ENCODE results near the gene ERBIN. TPM values are rescaled to one million over a fixed set of nuclear protein-coding genes. Genes with fewer than 3 reads are reported as not detected.

ERBIN gene
- total and polyA plus RNA-seq, 7 donors: 31.9 to 101 (median 64.9) TPM

DNA sequence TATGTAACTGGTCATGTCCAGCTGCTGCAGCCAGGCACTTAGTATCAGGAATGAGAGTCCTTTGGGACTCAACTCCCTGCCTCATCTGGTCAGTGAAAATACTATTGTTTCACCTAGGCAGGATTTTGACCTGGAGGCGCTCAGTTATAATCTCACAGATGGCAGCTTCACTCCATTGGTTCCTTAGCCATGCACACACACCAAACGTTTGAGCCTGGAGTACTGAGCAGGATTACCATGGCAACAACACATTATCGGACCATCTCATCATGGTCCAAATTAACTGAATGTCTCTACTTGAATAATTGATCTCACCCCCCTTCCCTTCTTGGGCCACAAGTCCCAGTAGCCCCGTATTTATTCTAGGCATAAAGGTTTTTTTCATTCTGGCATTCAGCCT lies 202.8 kb downstream of the ERBIN start:
- no peak for DNase-seq
- Histone ChIP-seq H3K36me3 (no peaks in the 10 kb centered on the region), H3K4me3 (no peak overlapping the region), H3K4me1 (no peaks in the 10 kb centered on the region), H3K9me3 (no peaks in the 10 kb centered on the region), H3K27ac (no peak overlapping the region), H3K27me3 (no peaks in the 10 kb centered on the region)
- intact Hi-C loops (cut with DNase I): no loop called here
- WGBS, 2 donors: 77 to 84% methylated on average over 4 of the region's 4 CpGs
- TF ChIP-seq POLR2AphosphoS5 (IDR thresholded peaks at IDR 0.05): no peak
- TF ChIP-seq POLR2A (IDR thresholded peaks at IDR 0.05): no peak
- no peak for TF ChIP-seq EP300 (IDR thresholded peaks at IDR 0.05)
- TF ChIP-seq, protein P1, sequence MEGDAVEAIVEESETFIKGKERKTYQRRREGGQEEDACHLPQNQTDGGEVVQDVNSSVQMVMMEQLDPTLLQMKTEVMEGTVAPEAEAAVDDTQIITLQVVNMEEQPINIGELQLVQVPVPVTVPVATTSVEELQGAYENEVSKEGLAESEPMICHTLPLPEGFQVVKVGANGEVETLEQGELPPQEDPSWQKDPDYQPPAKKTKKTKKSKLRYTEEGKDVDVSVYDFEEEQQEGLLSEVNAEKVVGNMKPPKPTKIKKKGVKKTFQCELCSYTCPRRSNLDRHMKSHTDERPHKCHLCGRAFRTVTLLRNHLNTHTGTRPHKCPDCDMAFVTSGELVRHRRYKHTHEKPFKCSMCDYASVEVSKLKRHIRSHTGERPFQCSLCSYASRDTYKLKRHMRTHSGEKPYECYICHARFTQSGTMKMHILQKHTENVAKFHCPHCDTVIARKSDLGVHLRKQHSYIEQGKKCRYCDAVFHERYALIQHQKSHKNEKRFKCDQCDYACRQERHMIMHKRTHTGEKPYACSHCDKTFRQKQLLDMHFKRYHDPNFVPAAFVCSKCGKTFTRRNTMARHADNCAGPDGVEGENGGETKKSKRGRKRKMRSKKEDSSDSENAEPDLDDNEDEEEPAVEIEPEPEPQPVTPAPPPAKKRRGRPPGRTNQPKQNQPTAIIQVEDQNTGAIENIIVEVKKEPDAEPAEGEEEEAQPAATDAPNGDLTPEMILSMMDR (IDR thresholded peaks at IDR 0.05): no peak

DNA sequence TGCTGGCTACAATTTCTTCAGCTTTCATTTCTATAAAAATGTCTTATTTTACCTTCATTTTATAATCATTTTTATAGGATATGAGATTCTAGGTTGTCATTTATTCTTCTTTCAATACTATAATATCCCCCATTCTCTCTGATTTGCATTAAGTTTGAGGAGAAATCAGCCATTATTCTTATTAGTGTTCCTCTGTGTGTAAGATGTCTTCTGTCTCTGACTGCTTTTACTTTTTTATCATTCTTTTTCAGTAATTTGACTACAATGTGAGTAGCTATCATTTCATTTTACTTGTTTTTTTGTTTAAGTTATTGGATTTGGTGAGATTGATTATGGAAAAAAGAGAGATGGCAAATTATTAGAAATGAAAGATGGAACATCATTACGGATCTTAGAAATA lies 204.1 kb downstream of the ERBIN start:
- Histone ChIP-seq H3K4me3 (no peak overlapping the region), H3K36me3 (no peaks in the 10 kb centered on the region), H3K4me1 (no peaks in the 10 kb centered on the region), H3K27me3 (no peaks in the 10 kb centered on the region), H3K9me3 (no peaks in the 10 kb centered on the region), H3K27ac (no peak overlapping the region)
- no peak for DNase-seq
- intact Hi-C loops (cut with DNase I): no loop called here
- TF ChIP-seq POLR2AphosphoS5 (IDR thresholded peaks at IDR 0.05) (no peak), EP300 (IDR thresholded peaks at IDR 0.05) (no peak), POLR2A (IDR thresholded peaks at IDR 0.05) (no peak)
- TF ChIP-seq, protein P1 (IDR thresholded peaks at IDR 0.05): no peak
- 96 to 98% methylated on average over 1 of the region's 1 CpG for WGBS, 2 donors

Small RNAs within 50 kb of the gene (small RNA-seq; reads per million reads assigned to genes)
- 0 reads per million in 3 donors for gene RF00598

Other genes with a start within 250 kb of the ERBIN start
- gene SGTB, start 204.5 kb upstream of the ERBIN start, total RNA-seq: 10 to 100 TPM; 10.2 to 13.9 (median 11.6) TPM
- 1 to 10 TPM; 1.2 to 2.4 (median 1.4) TPM for gene SGTB, start 204.5 kb upstream of the ERBIN start, polyA plus RNA-seq
- gene NLN, start 204.4 kb upstream of the ERBIN start, total RNA-seq: 1 to 10 TPM; 4.8 to 8.9 (median 7.0) TPM
- gene NLN, start 204.4 kb upstream of the ERBIN start, polyA plus RNA-seq: 10 to 100 TPM in 2 of 3 donors, 1 to 10 TPM in 1; 7.1 to 43.7 (median 27.6) TPM
- 100 to 1,000 TPM in 1 of 4 donors, 10 to 100 TPM in 3; 63.5 to 127 (median 85.6) TPM for gene SREK1, start 217.7 kb downstream of the ERBIN start, total RNA-seq
- 10 to 100 TPM in 2 of 3 donors, 1 to 10 TPM in 1; 9.0 to 25.4 (median 24.3) TPM for gene SREK1, start 217.7 kb downstream of the ERBIN start, polyA plus RNA-seq